Omental fat pad (tissue), 4 donors: ENCODE data around the gene FBXO44. TPM values are rescaled to one million over a fixed set of nuclear protein-coding genes. Genes with fewer than 3 reads are reported as not detected.
"Not testable (repeated sequence)": the region's sequence is repeated elsewhere in the genome, so short reads cannot be mapped to it uniquely, and the experiment has no call there.

Experiments
- ATAC-seq: fragments of 150-250 bp; one replicate; pipeline ENCODE4 v1.9.1; 2016; ENCODE audit warnings: mild to moderate bottlenecking, moderate library complexity; ENCODE audit not compliant: low FRiP score
- DNase-seq: peaks from one replicate; pipeline ENCODE4 v3.0.0-alpha.2; 2019; ENCODE audit warnings: low spot score
- total RNA-seq, 4 donors: library from RNA; depleted of rRNA; stranded (reverse); fragments of >200 nt; gene quantifications; one replicate each; pipeline ENCODE4 v1.1.0, GENCODE V29; 2016
- TF ChIP-seq, protein P1 (sequence below), 3 donors: fragments of 450-650 bp; IDR thresholded peaks; one replicate each; pipeline ENCODE4 v1.5.1; 2016 to 2017; ENCODE audit warnings: antibody characterized with exemption in 3 of 3, mild to moderate bottlenecking in 3 of 3, moderate library complexity in 2 of 3

The FBXO44 gene
- total RNA-seq, 4 donors from 2014 or later, result 5.8 to 13.3 (median 9.6) TPM

DNA sequence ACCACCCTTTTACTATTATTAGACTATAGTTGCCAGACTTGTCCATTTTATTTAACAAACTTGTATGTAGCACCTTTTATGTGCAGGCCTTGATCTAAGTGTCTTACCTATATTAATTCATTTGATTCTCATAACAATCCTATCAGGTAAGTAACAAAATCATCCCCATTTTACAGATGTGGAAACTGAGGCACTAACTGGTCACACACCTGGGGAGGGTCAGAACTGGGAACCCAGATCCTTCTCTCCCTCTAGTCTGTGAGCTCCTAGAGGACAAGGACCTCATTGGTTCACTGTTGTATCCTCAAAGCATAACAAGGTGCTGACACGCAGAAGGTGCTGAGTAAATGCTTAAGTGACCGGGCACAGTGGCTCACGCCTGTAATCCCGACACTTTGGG, 15.3 kb upstream of the FBXO44 start:
- no peak for ATAC-seq
- DNase-seq, result no peak
- TF ChIP-seq, protein P1, sequence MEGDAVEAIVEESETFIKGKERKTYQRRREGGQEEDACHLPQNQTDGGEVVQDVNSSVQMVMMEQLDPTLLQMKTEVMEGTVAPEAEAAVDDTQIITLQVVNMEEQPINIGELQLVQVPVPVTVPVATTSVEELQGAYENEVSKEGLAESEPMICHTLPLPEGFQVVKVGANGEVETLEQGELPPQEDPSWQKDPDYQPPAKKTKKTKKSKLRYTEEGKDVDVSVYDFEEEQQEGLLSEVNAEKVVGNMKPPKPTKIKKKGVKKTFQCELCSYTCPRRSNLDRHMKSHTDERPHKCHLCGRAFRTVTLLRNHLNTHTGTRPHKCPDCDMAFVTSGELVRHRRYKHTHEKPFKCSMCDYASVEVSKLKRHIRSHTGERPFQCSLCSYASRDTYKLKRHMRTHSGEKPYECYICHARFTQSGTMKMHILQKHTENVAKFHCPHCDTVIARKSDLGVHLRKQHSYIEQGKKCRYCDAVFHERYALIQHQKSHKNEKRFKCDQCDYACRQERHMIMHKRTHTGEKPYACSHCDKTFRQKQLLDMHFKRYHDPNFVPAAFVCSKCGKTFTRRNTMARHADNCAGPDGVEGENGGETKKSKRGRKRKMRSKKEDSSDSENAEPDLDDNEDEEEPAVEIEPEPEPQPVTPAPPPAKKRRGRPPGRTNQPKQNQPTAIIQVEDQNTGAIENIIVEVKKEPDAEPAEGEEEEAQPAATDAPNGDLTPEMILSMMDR (IDR thresholded peaks at IDR 0.05), result no peak

DNA sequence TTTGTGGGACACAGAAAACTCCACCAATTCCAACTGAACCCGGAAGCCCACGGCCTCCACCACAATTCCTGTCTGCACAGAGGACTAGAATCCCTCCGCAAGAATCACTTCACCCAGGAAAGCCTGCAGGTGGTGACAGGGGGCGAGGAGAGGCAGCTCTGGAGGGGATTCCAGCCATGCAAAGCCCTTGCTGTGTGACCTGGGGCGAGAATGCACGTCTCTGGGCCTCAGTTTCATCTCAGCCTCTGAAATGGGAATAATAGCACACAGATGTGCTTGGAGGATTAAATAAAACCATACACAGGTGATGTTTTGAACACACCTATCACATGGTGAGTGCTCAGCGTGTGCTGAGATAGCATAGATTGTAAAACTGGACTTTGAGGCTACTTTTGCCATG, 14.6 kb upstream of the FBXO44 start:
- TF ChIP-seq, protein P1 (IDR thresholded peaks at IDR 0.05), result no peak
- DNase-seq (no peak), ATAC-seq (no peak)

DNA sequence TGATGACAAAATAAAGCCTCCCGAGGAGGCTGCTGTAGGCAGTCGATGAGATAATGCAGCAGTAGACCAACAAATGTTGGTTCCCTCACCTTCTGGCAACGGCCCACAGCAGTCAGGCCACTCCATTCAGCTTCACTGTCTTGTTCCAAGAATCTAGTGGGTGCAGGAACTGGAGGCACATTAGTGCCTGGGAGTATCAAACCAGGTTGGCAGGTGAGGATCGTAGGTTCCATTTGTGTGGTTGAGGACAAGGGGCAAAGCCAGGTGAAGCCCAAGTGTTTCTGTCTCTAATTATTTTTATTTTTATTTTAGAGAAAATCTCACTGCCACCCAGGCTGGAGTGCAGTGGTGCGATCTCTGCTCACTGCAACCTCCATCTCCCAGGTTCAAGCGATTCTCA, 13.7 kb upstream of the FBXO44 start:
- DNase-seq, result no peak
- TF ChIP-seq, protein P1 (IDR thresholded peaks at IDR 0.05), result no peak
- no peak for ATAC-seq

DNA sequence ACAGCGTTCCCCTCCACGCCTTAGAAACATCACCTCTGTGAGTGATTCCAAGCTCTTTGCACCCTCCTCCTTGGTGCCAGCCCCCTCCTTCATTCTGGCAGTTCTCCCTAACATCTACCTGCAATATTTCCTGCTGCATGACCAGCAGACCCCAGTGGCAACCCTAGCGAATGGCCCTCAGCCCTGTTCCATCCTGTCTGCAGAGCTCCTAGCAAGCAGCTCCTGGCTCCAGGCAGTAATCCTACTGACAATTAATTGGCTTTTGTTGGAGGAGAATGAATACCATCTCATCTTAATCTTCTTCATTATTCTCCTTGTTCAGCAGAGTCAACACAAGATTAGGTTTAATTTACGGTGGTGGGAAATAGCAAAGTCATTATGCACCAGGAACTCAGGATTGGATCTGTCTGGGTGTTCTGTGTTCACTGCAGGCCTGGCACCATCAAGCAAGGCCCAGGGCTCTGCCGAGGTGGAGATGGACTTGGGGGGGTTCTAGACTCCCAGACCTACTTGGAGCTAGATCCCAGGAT, 12.8 kb upstream of the FBXO44 start:
- TF ChIP-seq, protein P1 (IDR thresholded peaks at IDR 0.05), result no peak
- ATAC-seq (no peak), DNase-seq (no peak)

DNA sequence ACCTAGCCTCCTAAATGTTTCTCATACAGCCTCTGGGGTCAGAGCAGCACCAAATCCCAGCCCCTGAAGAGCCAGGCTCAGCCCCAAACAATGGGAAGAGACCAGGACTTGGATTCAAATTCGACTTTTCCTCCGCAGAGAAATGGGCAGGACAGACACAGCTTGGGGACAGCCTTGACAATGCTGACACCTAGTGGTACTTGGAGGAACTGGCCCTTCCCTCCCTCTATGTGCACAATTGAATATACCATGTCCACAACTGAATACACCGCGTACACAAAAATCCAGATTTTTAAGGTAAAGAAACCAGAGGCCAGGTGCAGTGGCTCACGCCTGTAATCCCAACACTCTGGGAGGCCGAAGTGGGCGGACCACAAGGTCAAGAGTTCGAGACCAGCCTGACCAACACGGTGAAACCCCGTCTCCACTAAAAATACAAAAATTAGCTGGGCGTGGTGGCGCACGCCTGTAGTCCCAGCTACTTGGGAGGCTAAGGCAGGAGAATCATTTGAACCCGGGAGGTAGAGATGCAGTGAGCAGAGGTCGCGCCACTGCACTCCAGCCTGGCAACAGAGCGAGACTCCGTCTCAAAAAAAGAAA, 12.2 kb upstream of the FBXO44 start:
- DNase-seq, result peak; percentile 57
- TF ChIP-seq, protein P1 (IDR thresholded peaks at IDR 0.05), result peak in 2 of 3 donors; percentile 44 to 52
- not testable (repeated sequence) for ATAC-seq

DNA sequence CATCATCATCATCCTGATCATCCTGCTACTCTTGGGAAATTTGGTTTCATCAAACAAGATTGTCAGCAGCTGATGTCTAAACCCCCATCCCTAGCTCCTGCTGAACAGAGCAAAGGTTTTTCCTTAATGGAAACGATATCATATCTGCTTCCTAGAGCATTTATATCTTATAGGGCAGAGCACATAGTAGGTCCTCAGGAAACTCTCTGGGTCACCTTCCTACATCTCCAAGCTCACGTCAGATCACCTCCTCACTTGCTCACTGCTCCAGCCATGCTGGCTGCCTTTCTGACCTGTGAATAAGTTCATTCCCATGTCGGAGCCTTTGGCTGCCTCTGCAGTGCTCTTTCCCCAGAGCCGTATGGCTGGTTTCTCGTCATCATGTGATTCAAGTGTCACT, 10.9 kb upstream of the FBXO44 start:
- TF ChIP-seq, protein P1 (IDR thresholded peaks at IDR 0.05), result no peak
- no peak for ATAC-seq
- DNase-seq, result no peak

DNA sequence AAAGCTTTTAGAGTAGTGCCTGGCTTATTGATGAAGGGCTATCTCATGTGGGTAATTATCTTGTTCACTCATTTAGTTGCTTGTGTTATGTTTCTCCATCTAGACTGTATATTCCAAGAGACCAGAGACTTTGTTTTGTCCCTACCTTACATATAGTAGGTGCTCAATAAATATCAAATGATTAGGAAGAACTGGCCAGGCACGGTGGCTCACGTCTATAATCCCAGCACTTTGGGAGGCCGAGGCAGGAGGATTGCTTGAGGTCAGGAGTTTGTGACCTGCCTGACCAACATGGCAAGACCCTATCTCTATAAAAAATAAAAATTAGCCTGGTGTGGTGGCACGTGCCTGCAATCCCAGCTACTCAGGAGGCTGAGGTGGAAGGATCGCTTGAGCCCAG, 9.4 kb upstream of the FBXO44 start:
- ATAC-seq (no peak), DNase-seq (no peak)
- TF ChIP-seq, protein P1 (IDR thresholded peaks at IDR 0.05), result no peak
